PFSK-1 (cell line): ENCODE results near the gene CARS2.

ENCODE experiments used
- FOXP2 ChIP-seq: optimal IDR thresholded peaks from 2 replicates; pipeline ENCODE3; 2011; ENCODE audit warnings: borderline replicate concordance, control low read depth, inconsistent platforms; ENCODE audit not compliant: insufficient read depth; ENCODE audit errors: extremely low read length, extremely low read depth
- POLR2AphosphoS5 ChIP-seq: IDR thresholded peaks from 2 replicates; pipeline ENCODE4 v1.6.1; 2012; ENCODE audit warnings: low read depth, mild to moderate bottlenecking, control low read depth, low read length, moderate library complexity
- REST ChIP-seq, 2 experiments: IDR thresholded peaks; 2 replicates each; pipeline versions ENCODE4 v1.6.1 to v1.8.0; 2011 to 2012; ENCODE audit warnings: low read depth in 2 of 2, low read length in 2 of 2, control low read depth in 1 of 2, inconsistent platforms in 1 of 2, mild to moderate bottlenecking in 1 of 2, moderate library complexity in 1 of 2; ENCODE audit not compliant: insufficient read depth in 1 of 2
- SIN3A ChIP-seq: IDR thresholded peaks from 2 replicates; pipeline ENCODE4 v1.6.1; 2012; ENCODE audit warnings: mild to moderate bottlenecking, low read length, moderate library complexity, borderline replicate concordance; ENCODE audit not compliant: insufficient read depth
- TAF1 ChIP-seq: IDR thresholded peaks from 2 replicates; pipeline ENCODE4 v1.6.1; 2012; ENCODE audit warnings: low read length, control low read depth, borderline replicate concordance; ENCODE audit not compliant: insufficient read depth

DNA sequence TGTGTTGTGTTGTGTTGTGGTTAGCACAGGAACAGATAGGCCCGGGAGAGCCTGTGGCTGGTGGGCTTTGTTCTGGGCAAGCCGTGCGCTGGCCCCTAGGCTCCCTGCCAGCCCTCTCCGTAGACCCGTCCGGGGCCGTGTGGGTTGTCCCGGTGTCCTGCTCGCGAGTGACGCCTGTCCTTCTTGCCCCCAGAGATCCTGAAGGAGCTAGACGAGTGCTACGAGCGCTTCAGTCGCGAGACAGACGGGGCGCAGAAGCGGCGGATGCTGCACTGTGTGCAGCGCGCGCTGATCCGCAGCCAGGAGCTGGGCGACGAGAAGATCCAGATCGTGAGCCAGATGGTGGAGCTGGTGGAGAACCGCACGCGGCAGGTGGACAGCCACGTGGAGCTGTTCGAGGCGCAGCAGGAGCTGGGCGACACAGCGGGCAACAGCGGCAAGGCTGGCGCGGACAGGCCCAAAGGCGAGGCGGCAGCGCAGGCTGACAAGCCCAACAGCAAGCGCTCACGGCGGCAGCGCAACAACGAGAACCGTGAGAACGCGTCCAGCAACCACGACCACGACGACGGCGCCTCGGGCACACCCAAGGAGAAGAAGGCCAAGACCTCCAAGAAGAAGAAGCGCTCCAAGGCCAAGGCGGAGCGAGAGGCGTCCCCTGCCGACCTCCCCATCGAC lies 13.3 kb upstream of the CARS2 start:
- no peak for TF ChIP-seq TAF1
- no peak for TF ChIP-seq REST (IDR thresholded peaks at IDR 0.05; ENCODE audit: insufficient read depth in 1 of 2, low read depth in 2 of 2, low read length in 2 of 2)
- TF ChIP-seq SIN3A: no peak
- no peak for TF ChIP-seq POLR2AphosphoS5
- no peak for TF ChIP-seq FOXP2
